A549 (cell line): Measurements from ENCODE around the gene SH3BGRL2.

ENCODE experiments used
- CBX8 ChIP-seq: fragments of 200-600 bp; sonication (generic); IDR thresholded peaks from 2 replicates; pipeline ENCODE4 v1.6.1; 2016
- CEBPB ChIP-seq, 2 experiments: fragments of >200 bp in 1 of 2; sonication (Bioruptor Twin) in 1 of 2; formaldehyde crosslinking in 1 of 2; IDR thresholded peaks; 2 replicates each; pipeline ENCODE4 v1.6.1; 2012 to 2016
- CTCF ChIP-seq: fragments of >200 bp; sonication (Bioruptor Twin); formaldehyde crosslinking; IDR thresholded peaks from 3 replicates; pipeline ENCODE4 v1.5.1; 2016
- EP300 ChIP-seq, 2 experiments: fragments of >200 bp; sonication (Bioruptor Twin); formaldehyde crosslinking; IDR thresholded peaks; 2 replicates in 1 of 2; 3 replicates in 1 of 2; pipeline ENCODE4 v1.6.1; 2016 to 2017
- ESRRA ChIP-seq: fragments of 150-350 bp; IDR thresholded peaks from 2 replicates; pipeline ENCODE4 v1.6.1; 2014; ENCODE audit warnings: mild to moderate bottlenecking, low read length, borderline replicate concordance
- JUN ChIP-seq, 2 experiments: fragments of >200 bp; sonication (Bioruptor Twin); formaldehyde crosslinking; IDR thresholded peaks; 2 replicates in 1 of 2; 3 replicates in 1 of 2; pipeline ENCODE4 v1.6.1; 2016 to 2017
- JUNB ChIP-seq: fragments of >200 bp; sonication (Bioruptor Twin); formaldehyde crosslinking; IDR thresholded peaks from 2 replicates; pipeline ENCODE4 v1.6.1; 2016
- POLR2A ChIP-seq: IDR thresholded peaks from 2 replicates; pipeline ENCODE4 v1.6.1; 2012; ENCODE audit warnings: mild to moderate bottlenecking, low read length
- RAD21 ChIP-seq, 2 experiments: fragments of >200 bp in 1 of 2; sonication (Bioruptor Twin) in 1 of 2; formaldehyde crosslinking in 1 of 2; IDR thresholded peaks in 1 of 2; conservative IDR thresholded peaks in 1 of 2; 2 replicates in 1 of 2; 3 replicates in 1 of 2; pipeline ENCODE4 v1.6.1; 2012 to 2018; ENCODE audit warnings: inconsistent platforms in 1 of 2
- SMC3 ChIP-seq: fragments of >200 bp; sonication (Bioruptor Twin); formaldehyde crosslinking; IDR thresholded peaks from 3 replicates; pipeline ENCODE4 v1.6.1; 2018; ENCODE audit warnings: inconsistent platforms
- ZSCAN20 ChIP-seq: fragments of 250-450 bp; sonication (Bioruptor Pico); IDR thresholded peaks from 2 replicates; pipeline ENCODE4 v1.8.0; 2022; ENCODE audit warnings: mild to moderate bottlenecking, moderate library complexity
- TF ChIP-seq, protein P1 (sequence below): fragments of 450-650 bp; IDR thresholded peaks from 2 replicates; pipeline ENCODE4 v1.6.1; 2014; ENCODE audit warnings: antibody characterized with exemption

DNA sequence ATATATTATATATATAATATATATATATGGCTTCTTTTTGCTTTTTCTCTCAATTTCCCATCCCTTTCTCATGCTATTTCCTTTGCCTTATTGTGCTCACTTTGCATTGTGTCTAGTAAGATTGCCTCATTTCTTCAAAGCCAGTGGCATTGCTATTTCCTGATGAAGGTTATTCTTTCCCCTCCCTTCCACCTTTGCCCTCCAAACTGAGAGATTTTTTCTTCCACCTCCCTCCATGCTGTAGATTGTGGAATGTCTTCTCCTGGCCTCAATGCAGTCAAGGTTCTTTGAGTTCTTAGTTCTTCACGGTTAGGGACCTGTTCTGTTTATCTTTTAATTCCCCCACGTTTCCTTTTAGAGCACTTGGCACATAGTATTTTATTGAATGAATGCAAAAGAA lies 17.2 kb downstream of the SH3BGRL2 start:
- TF ChIP-seq POLR2A (no peak), CEBPB (IDR thresholded peaks at IDR 0.05) (no peak), CTCF (no peak), JUNB (no peak), RAD21 (conservative IDR thresholded peaks at IDR 0.05 in 1 of 2, IDR thresholded peaks at IDR 0.05 in 1 of 2) (no peak), SMC3 (no peak), JUN (IDR thresholded peaks at IDR 0.05) (no peak), ZSCAN20 (CRISPR knock-in tag) (no peak), CBX8 (no peak), EP300 (IDR thresholded peaks at IDR 0.05) (no peak), ESRRA (no peak)
- TF ChIP-seq, protein P1, sequence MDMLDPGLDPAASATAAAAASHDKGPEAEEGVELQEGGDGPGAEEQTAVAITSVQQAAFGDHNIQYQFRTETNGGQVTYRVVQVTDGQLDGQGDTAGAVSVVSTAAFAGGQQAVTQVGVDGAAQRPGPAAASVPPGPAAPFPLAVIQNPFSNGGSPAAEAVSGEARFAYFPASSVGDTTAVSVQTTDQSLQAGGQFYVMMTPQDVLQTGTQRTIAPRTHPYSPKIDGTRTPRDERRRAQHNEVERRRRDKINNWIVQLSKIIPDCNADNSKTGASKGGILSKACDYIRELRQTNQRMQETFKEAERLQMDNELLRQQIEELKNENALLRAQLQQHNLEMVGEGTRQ: no peak
